Measurements from ENCODE around the gene SLC36A3.

SLC36A3 gene

DNA sequence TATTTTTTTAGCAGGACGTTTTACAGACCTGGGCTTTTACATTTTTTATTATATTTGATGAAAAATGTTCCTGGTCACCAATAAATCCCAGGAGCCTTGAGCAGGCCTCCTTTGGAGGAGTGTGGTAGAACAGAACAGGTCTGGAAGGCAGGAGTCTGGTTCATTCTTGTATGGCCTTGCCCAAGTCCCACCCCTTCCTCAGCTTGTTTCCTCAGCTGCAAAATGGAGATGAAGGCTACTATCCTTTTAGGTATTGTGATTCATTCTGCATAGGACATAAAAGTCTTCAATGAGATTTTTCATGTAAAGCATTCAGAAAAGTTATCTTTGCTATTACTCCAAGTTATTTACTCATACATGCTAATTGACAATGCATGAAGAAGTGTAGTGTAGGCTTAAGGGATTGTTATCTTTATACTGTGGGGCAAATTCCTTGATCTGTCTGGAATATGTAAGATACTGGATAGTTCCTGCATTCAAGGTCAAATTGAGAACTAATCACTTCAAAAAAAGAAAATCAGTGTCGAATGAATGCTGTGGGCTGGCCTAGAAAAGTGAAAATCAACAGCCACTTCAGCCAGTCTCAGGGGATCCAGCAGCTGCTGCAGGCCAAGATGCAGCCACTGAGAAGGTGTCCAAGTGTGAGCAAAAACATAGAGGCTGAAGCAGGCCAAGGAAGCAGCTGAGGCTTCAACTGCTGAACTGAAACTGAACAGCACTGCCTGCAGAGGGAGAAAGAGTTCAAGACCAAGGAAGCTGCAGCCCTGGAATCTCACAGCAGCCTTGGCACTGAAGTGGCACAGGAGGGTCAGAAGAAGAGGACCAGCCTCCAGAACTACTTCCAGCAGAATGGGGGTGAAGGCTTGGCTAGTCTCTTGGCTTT lies 15.5 kb upstream of the SLC36A3 start:
- TF ChIP-seq GATA3 (IDR thresholded peaks at IDR 0.05; ENCODE audit: low read depth, low read length) (no peak), GATA2 (IDR thresholded peaks at IDR 0.05; ENCODE audit: low read depth, low read length) (no peak)

DNA sequence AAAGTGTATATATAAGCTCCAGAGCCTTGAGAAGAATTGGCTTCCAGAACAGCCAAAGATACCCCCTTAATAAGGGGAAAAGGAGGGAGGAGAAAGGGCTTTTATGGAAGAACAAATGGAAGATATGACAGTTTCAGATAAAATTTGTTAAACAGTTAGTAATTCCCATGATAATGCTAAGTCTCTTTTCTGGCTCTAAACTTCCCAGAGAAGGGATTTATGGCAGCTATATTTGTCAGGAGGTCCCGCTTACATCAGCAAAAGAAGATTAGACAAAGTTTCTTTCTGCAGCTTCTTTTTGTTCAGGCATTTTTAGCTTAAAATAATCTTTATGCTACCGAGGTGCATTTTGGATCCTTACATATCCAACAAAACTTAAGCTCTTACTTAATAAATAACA lies 14.3 kb upstream of the SLC36A3 start:
- TF ChIP-seq GATA2 (IDR thresholded peaks at IDR 0.05; ENCODE audit: low read depth, low read length) (no peak), GATA3 (IDR thresholded peaks at IDR 0.05; ENCODE audit: low read depth, low read length) (no peak)

DNA sequence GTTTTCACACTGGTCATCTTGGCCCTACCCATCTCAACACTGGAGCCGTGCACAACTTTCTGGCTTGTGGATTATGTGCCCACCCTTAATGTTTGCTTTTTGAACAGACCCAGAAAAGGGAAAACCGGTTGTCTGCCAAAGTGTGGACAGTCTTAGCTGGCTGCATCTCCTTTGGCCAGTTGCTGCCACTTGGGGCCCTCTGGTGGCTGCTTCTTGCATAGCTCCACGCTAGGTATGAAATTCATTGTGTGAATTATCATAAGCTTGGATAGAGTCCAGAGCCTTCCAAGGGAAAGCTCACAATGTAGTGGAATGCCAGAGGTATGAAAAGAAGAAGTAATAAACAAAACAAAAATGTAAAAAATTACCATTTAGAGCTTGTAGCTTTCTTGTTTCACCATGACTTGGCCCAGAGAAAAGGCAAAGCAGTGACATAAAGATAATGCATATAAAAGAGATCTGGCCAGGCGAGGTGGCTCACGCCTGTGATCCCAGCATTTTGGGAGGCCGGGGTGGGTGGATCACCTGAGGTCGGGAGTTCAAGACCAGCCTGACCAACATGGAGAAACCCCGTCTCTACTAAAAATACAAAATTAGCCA lies 12.5 kb upstream of the SLC36A3 start:
- TF ChIP-seq GATA3 (IDR thresholded peaks at IDR 0.05; ENCODE audit: low read depth, low read length) (no peak), GATA2 (IDR thresholded peaks at IDR 0.05; ENCODE audit: low read depth, low read length) (no peak)

DNA sequence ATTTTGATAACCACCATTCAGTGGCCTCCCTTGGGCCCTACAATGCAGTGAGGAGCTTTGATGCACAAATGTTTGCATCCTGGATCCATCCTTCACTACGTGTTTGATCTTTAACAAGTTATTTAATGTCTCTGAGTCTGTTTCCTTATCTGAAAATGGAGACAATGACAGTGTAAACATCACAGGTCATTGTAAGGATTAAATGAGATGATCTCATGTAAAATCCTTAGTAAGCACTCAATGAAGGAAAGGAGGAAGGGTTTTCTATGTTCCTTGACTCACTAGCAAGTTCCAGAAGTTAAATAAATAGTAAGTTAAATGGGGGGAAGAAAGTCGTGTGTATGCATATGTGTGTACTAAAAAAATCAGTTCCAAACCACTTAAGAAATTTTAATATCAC lies 9.8 kb upstream of the SLC36A3 start:
- TF ChIP-seq GATA2 (IDR thresholded peaks at IDR 0.05; ENCODE audit: low read depth, low read length) (no peak), GATA3 (IDR thresholded peaks at IDR 0.05; ENCODE audit: low read depth, low read length) (no peak)

DNA sequence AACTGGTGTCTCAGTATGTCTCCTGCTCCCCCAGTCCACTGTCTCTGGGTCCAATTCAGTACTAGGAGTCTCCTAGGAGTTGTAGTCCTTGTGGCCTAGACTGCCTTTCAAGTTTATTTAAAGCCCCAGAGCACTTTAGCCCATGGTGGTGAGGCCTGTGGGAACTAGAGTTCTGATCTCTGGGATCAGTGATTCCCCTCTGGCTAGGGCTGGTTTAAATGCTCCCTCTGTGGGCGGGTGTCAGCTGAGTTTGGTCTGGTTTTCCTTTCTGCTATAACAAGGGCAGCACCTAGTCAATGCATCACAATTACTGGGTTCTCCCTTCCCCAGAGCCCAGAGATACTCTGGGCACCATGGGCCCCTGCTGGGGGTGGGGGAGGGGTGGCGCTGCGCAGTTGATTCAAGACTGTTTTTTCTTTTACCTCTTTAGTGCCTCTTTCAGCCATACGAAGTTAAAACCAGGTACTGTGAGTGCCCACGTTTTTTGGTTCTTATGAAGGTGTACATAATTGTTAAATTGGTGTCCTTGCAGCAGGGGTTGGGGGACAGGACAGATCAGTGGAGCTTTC lies 9.3 kb upstream of the SLC36A3 start:
- TF ChIP-seq GATA2 (IDR thresholded peaks at IDR 0.05; ENCODE audit: low read depth, low read length), result no peak
- TF ChIP-seq GATA3 (IDR thresholded peaks at IDR 0.05; ENCODE audit: low read depth, low read length), result no peak

DNA sequence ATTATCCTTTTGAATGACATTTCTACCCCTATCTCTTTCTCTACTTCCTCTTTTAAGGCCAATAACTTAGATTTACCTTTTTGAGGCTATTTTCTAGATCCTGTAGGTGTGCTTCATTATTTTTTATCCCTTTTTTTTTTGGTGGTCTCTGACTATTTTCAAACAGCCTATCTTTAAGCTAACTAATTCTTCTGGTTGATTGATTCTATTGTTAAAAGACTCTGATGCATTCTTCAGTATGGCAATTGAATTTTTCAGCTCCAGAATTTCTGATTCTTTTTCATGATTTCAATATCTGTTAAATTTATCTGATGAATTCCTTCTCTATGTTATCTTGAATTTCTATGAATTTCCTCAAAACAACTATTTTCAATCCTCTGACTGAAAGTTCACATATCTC lies 7.4 kb upstream of the SLC36A3 start:
- TF ChIP-seq GATA3 (IDR thresholded peaks at IDR 0.05; ENCODE audit: low read depth, low read length) (no peak), GATA2 (IDR thresholded peaks at IDR 0.05; ENCODE audit: low read depth, low read length) (no peak)

DNA sequence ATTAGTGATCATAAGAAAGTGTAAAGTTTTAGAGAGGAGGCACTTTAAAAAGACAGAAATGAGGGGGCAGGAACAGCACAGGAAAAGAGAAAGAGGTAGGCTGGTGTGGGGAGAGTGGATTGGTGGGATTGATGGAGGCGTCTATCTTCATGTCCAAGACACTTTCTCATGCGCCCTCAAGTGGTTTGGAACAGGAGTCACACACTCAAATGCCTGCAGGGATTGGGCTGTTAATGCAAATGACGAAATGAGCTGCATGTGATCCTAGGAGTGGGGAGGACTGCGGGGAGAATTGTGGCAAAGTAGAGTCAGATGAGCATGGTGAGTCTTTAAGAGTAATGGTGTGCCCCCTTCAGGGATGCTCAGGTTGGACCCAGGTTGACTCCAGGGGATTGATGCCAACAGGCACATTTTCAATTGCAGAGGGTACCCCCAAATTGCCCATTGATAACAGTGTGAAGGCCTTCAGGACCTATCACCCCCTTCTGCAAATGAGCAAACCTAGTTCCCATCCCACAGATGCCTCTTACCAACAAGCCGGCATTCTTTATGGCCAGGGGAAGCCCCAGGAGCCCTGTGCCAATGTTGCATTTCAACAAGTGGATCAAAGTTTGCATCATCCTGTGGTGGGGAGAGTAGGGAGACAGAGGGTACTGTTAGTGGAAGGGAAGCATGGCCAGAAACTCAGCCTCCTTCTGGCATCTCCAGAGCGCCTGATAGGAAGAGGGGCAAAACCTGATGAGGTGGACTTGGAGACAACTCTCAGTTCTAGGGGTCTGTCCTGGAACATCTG lies 5.3 kb downstream of the SLC36A3 start:
- TF ChIP-seq GATA3 (IDR thresholded peaks at IDR 0.05; ENCODE audit: low read depth, low read length) (no peak), GATA2 (IDR thresholded peaks at IDR 0.05; ENCODE audit: low read depth, low read length) (no peak)

DNA sequence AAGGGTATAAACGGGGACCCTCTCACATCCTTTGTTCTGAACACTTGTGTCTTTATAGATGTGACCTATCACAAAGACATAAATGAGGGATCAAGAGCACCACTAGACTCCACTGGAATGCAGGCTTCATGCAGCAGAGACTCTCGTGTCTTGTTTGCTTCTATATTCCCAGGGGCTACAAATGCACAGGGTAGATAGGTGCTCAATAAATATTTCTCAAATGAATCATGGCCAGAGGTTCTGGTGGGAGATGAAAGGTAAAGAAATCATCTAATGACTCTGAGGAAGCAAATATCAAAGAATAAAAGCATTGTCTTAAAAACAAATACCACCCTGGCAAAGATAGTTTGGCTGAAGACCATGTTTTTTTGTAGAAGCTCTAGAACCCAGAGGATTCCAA lies 6.6 kb downstream of the SLC36A3 start:
- TF ChIP-seq GATA2 (IDR thresholded peaks at IDR 0.05; ENCODE audit: low read depth, low read length), result no peak
- no peak for TF ChIP-seq GATA3 (IDR thresholded peaks at IDR 0.05; ENCODE audit: low read depth, low read length)

DNA sequence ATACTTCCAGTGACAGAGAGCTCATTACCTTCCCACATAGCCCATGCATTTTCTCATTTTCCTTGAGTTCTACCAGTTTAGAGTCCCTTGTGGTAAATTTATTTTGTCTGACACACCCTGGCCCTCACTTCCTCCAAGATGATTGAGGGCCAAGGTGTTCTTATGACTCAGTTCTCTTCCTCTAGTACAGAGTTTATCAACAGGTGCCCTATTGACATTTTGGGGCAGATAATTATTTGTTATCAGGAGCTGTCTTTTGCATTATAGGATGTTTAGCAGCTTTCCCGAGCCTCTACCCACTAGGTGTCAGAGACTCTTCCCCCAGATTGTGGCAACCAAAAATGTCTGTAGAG lies 7.1 kb downstream of the SLC36A3 start:
- TF ChIP-seq GATA3 (IDR thresholded peaks at IDR 0.05; ENCODE audit: low read depth, low read length) (no peak), GATA2 (IDR thresholded peaks at IDR 0.05; ENCODE audit: low read depth, low read length) (no peak)

DNA sequence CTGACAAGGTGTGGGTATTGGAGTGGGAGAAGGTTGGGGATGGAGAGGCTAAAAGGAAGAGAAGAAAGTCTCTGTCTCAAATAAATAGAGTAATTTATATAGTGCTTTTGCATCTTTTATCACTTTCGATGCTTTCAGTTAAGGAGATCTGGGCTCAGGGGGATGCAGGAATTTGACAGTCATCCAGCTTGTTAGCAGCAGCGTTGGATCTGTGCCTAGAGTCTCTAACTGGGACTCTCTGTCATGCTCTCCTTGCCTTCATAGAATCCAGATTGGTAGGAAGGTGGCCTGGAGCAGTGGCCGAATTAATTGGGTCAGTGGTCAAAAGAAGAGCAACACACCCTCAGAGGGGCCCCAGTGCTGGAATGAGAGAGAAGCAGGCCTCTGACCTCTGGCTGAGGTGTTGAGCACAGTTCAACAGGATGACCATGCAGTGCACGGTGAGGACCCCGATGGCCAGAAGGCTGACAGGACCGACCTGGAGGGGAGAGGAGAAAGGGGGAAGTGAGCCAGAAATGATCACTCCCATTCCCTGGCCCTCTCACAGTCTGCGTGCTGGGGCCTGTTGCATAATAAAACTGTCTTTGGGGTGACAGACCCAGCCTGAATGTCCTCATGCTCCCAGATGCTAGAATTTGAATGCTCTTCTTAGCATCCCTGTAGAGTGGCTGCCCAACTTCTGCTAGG lies 7.6 kb downstream of the SLC36A3 start:
- TF ChIP-seq GATA3 (IDR thresholded peaks at IDR 0.05; ENCODE audit: low read depth, low read length) (no peak), GATA2 (IDR thresholded peaks at IDR 0.05; ENCODE audit: low read depth, low read length) (no peak)

DNA sequence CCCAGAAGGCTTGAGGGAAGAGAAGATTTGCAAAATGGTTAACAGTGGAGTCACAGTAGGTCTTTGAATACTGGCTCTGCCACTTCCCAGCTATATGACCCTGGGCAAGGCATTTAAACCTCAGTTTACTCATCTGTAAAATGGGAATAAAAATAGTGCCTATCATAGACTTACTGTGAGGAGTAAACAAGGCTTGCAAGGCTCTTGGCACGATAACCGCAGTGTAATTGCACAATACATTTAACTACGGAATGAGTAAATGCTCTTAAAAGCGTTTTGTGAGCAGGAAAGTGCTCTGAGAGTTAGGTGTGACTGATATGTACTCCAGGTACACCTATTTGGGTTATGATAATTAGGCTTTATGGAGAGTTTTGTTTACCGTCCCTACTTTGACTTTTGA lies 8.4 kb downstream of the SLC36A3 start:
- no peak for TF ChIP-seq GATA3 (IDR thresholded peaks at IDR 0.05; ENCODE audit: low read depth, low read length)
- no peak for TF ChIP-seq GATA2 (IDR thresholded peaks at IDR 0.05; ENCODE audit: low read depth, low read length)

DNA sequence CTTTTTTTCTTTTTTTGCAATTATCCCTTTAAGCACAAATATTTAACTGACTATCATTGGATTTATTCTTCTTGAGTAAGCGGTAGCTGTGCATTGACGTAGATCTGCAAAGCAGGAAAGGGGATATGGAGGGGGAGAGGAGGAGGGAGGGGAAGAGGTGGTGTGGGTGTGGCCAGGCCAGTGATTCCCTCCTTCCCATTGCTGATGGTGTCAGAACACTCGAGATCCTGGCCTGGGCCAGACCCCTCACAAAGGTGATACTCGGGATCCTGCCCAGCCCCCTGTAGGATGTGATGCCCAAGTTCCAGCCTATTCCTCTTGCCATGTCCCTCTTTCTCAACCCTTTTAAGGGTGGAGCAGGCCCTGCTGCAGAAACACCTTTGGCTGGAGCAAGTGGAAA lies 9.9 kb downstream of the SLC36A3 start:
- TF ChIP-seq GATA2 (IDR thresholded peaks at IDR 0.05; ENCODE audit: low read depth, low read length) (no peak), GATA3 (IDR thresholded peaks at IDR 0.05; ENCODE audit: low read depth, low read length) (no peak)

DNA sequence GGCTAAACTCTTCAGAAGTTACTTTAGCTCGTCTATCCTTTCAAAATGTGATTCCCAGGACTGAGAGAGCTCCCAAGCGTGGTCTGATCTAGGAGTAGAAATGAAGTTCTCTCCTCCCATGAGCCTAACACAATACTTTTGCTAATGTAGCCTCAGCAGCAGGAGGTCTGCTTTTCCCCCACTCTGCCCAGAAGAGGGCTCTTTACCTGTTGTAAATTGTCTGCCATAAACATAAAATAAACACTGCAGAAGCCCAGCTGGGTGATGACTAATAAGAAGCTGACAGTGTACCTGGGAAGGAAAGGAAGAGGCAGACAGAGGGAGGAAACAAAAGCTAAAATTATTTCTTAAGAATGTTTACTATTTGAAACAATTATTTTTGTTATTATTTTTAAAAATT lies 15.4 kb downstream of the SLC36A3 start:
- no peak for TF ChIP-seq GATA2 (IDR thresholded peaks at IDR 0.05; ENCODE audit: low read depth, low read length)
- no peak for TF ChIP-seq GATA3 (IDR thresholded peaks at IDR 0.05; ENCODE audit: low read depth, low read length)

DNA sequence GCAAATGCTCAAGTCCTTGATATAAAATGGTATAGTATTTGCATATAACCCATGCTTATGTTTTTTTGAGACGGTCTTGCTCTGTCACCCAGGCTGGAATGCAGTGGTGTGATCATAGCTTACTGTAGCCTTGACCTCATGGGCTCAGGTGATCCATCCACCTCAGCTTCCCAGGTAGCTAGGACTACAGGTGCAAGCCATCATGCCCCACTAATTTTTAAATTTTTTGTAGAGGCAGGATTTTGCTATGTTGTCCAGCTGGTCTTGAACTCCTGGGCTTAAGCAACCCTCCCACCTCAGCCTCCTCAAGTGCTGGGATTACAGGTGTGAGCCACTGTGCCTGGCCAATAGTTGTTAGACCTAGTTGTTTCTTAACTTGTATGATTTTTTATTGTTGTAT lies 17.3 kb downstream of the SLC36A3 start:
- TF ChIP-seq GATA2 (IDR thresholded peaks at IDR 0.05; ENCODE audit: low read depth, low read length), result no peak
- no peak for TF ChIP-seq GATA3 (IDR thresholded peaks at IDR 0.05; ENCODE audit: low read depth, low read length)
